Measurements from ENCODE around the gene PCYT1B. TPM values are rescaled to one million over a fixed set of nuclear protein-coding genes. Genes with fewer than 3 reads are reported as not detected.

PCYT1B gene
- total and polyA plus RNA-seq, 7 donors, result under 0.01 to 2.4 (median 0.63) TPM; not detected in 1

GRCh38 chrX:24673424-24673823, 26.3 kb upstream of the PCYT1B start:
- TF ChIP-seq POLR2A (IDR thresholded peaks at IDR 0.05), result no peak
- no peak for TF ChIP-seq POLR2AphosphoS5 (IDR thresholded peaks at IDR 0.05)
- TF ChIP-seq EP300 (IDR thresholded peaks at IDR 0.05), result no peak
- TF ChIP-seq CTCF (IDR thresholded peaks at IDR 0.05), result no peak
- intact Hi-C loops (cut with DNase I), result no loop called here
- DNase-seq, result no peak
- Histone ChIP-seq H3K4me1 (no peaks in the 10 kb centered on the region), H3K36me3 (no peaks in the 10 kb centered on the region), H3K9me3 (no peaks in the 10 kb centered on the region), H3K27ac (no peak overlapping the region), H3K27me3 (no peaks in the 10 kb centered on the region), H3K4me3 (no peak overlapping the region)
- 61 to 70% methylated on average over 2 of the region's 2 CpGs for WGBS, 2 donors

GRCh38 chrX:24672701-24673190, 25.6 kb upstream of the PCYT1B start:
- WGBS, 2 donors, result 16 to 61% methylated on average over 11 of the region's 11 CpGs
- intact Hi-C loops (cut with DNase I), result no loop called here
- Histone ChIP-seq H3K4me3 (no peak overlapping the region), H3K9me3 (no peaks in the 10 kb centered on the region), H3K27ac (no peak overlapping the region), H3K4me1 (no peaks in the 10 kb centered on the region), H3K36me3 (no peaks in the 10 kb centered on the region), H3K27me3 (no peaks in the 10 kb centered on the region)
- no peak for DNase-seq
- TF ChIP-seq POLR2A (IDR thresholded peaks at IDR 0.05) (no peak), CTCF (IDR thresholded peaks at IDR 0.05) (no peak), EP300 (IDR thresholded peaks at IDR 0.05) (no peak)

GRCh38 chrX:24668111-24668510, 21.0 kb upstream of the PCYT1B start:
- Histone ChIP-seq H3K4me1 (no peaks in the 10 kb centered on the region), H3K27me3 (no peaks in the 10 kb centered on the region), H3K9me3 (no peaks in the 10 kb centered on the region), H3K4me3 (no peak overlapping the region), H3K27ac (no peak overlapping the region), H3K36me3 (no peaks in the 10 kb centered on the region)
- intact Hi-C loops (cut with DNase I), result no loop called here
- no peak for DNase-seq
- TF ChIP-seq POLR2AphosphoS5 (IDR thresholded peaks at IDR 0.05), result no peak
- no peak for TF ChIP-seq CTCF (IDR thresholded peaks at IDR 0.05)
- no peak for TF ChIP-seq EP300 (IDR thresholded peaks at IDR 0.05)
- TF ChIP-seq POLR2A (IDR thresholded peaks at IDR 0.05), result no peak
- WGBS, 2 donors, result 65 to 79% methylated on average over 3 of the region's 3 CpGs

GRCh38 chrX:24662352-24662751, 15.2 kb upstream of the PCYT1B start:
- Histone ChIP-seq H3K27me3 (no peaks in the 10 kb centered on the region), H3K36me3 (no peaks in the 10 kb centered on the region), H3K4me3 (no peak overlapping the region), H3K4me1 (no peaks in the 10 kb centered on the region), H3K9me3 (no peaks in the 10 kb centered on the region), H3K27ac (no peak overlapping the region)
- DNase-seq, result no peak
- intact Hi-C loops (cut with DNase I), result no loop called here
- 17 to 71% methylated on average over 4 of the region's 4 CpGs for WGBS, 2 donors
- no peak for TF ChIP-seq CTCF (IDR thresholded peaks at IDR 0.05)
- TF ChIP-seq EP300 (IDR thresholded peaks at IDR 0.05), result no peak
- TF ChIP-seq POLR2AphosphoS5 (IDR thresholded peaks at IDR 0.05), result no peak
- TF ChIP-seq POLR2A (IDR thresholded peaks at IDR 0.05), result no peak

- no peak for TF ChIP-seq POLR2A (IDR thresholded peaks at IDR 0.05)
- TF ChIP-seq POLR2AphosphoS5 (IDR thresholded peaks at IDR 0.05), result no peak
- no peak for TF ChIP-seq CTCF (IDR thresholded peaks at IDR 0.05)
- no peak for TF ChIP-seq EP300 (IDR thresholded peaks at IDR 0.05)
- Histone ChIP-seq H3K27me3 (no peaks in the 10 kb centered on the region), H3K27ac (no peak overlapping the region), H3K4me3 (no peak overlapping the region), H3K36me3 (no peaks in the 10 kb centered on the region), H3K9me3 (no peaks in the 10 kb centered on the region), H3K4me1 (no peaks in the 10 kb centered on the region)
- DNase-seq, result no peak
- intact Hi-C loops (cut with DNase I), result no loop called here
Measured at GRCh38 chrX:24661292-24661691, 14.1 kb upstream of the PCYT1B start.

Data from sigmoid colon (tissue), 7 donors.